Measurements from ENCODE around the gene SBNO2. TPM values are rescaled to one million over a fixed set of nuclear protein-coding genes. Genes with fewer than 3 reads are reported as not detected.

Gene SBNO2
- total RNA-seq, 1 donor from 2014 or later = 14.8 TPM

- DNase-seq (ENCODE audit: low read depth in 2 of 2) = no peak
Observed at GRCh38 chr19:1156305-1156801, 17.7 kb downstream of the SBNO2 start.

- no peak for DNase-seq (ENCODE audit: low read depth in 2 of 2)
Observed at GRCh38 chr19:1155352-1156304, 18.4 kb downstream of the SBNO2 start.

- peak; percentile 39 to 54 for DNase-seq (ENCODE audit: low read depth in 2 of 2)
Observed at GRCh38 chr19:1154731-1155351, 19.2 kb downstream of the SBNO2 start.

- no peak for DNase-seq (ENCODE audit: low read depth in 2 of 2)
Observed at GRCh38 chr19:1153891-1154730, 20.0 kb downstream of the SBNO2 start.

- DNase-seq (ENCODE audit: low read depth in 2 of 2) = no peak
Observed at GRCh38 chr19:1151917-1152587, 22.0 kb downstream of the SBNO2 start.

- no peak for DNase-seq (ENCODE audit: low read depth in 2 of 2)
Observed at GRCh38 chr19:1151037-1151724, 22.9 kb downstream of the SBNO2 start.

- DNase-seq (ENCODE audit: low read depth in 2 of 2) = no peak
Observed at GRCh38 chr19:1150333-1151036, 23.6 kb downstream of the SBNO2 start.

GRCh38 chr19:1149259-1150045 is 24.6 kb downstream of the SBNO2 start:
- no peak for DNase-seq (ENCODE audit: low read depth in 2 of 2)

GRCh38 chr19:1147934-1148549 is 26.0 kb downstream of the SBNO2 start:
- no peak for DNase-seq (ENCODE audit: low read depth in 2 of 2)

GRCh38 chr19:1146858-1147780 is 26.9 kb downstream of the SBNO2 start:
- DNase-seq (ENCODE audit: low read depth in 2 of 2) = no peak

GRCh38 chr19:1146412-1146699 is 27.7 kb downstream of the SBNO2 start:
- no peak for DNase-seq (ENCODE audit: low read depth in 2 of 2)

GRCh38 chr19:1145635-1146411 is 28.2 kb downstream of the SBNO2 start:
- DNase-seq (ENCODE audit: low read depth in 2 of 2) = no peak

GRCh38 chr19:1144741-1145140 is 29.3 kb downstream of the SBNO2 start:
- DNase-seq (ENCODE audit: low read depth in 2 of 2) = no peak

- no peak for DNase-seq (ENCODE audit: low read depth in 2 of 2)
Observed at GRCh38 chr19:1143828-1144399, 30.2 kb downstream of the SBNO2 start.

GRCh38 chr19:1141944-1142343 is 32.1 kb downstream of the SBNO2 start:
- DNase-seq (ENCODE audit: low read depth in 2 of 2) = no peak

GRCh38 chr19:1140272-1141027 is 33.6 kb downstream of the SBNO2 start:
- no peak for DNase-seq (ENCODE audit: low read depth in 2 of 2)

Data from dermis microvascular lymphatic vessel endothelial cell (primary cell).